NK-92 (cell line): ENCODE data around the gene GRIK5.

Experiments used
- DNase-seq: peaks from one replicate; lab custom pipeline; 2025; ENCODE audit not compliant: unreplicated experiment; lab: John Stamatoyannopoulos, UW

Gene GRIK5

GRCh38 chr19:42096255-42096837, 26.3 kb upstream of the GRIK5 start:
- no peak for DNase-seq

GRCh38 chr19:42095814-42096230, 25.8 kb upstream of the GRIK5 start:
- no peak for DNase-seq

GRCh38 chr19:42095142-42095813, 25.3 kb upstream of the GRIK5 start:
- no peak for DNase-seq

- no peak for DNase-seq
Observed at GRCh38 chr19:42093926-42094325, 23.9 kb upstream of the GRIK5 start.

- DNase-seq = no peak
Observed at GRCh38 chr19:42093505-42093904, 23.5 kb upstream of the GRIK5 start.

GRCh38 chr19:42092350-42092749, 22.3 kb upstream of the GRIK5 start:
- no peak for DNase-seq

- DNase-seq = no peak
Observed at GRCh38 chr19:42091742-42092141, 21.7 kb upstream of the GRIK5 start.

GRCh38 chr19:42091300-42091699, 21.3 kb upstream of the GRIK5 start:
- no peak for DNase-seq

GRCh38 chr19:42090672-42091071, 20.7 kb upstream of the GRIK5 start:
- DNase-seq = no peak

- no peak for DNase-seq
Observed at GRCh38 chr19:42089772-42090171, 19.8 kb upstream of the GRIK5 start.

GRCh38 chr19:42089191-42089750, 19.3 kb upstream of the GRIK5 start:
- DNase-seq = no peak

GRCh38 chr19:42088471-42089190, 18.6 kb upstream of the GRIK5 start:
- no peak for DNase-seq

GRCh38 chr19:42086770-42087550, 17.0 kb upstream of the GRIK5 start:
- DNase-seq = no peak

GRCh38 chr19:42086188-42086736, 16.3 kb upstream of the GRIK5 start:
- no peak for DNase-seq

GRCh38 chr19:42083537-42083936, 13.5 kb upstream of the GRIK5 start:
- no peak for DNase-seq

- no peak for DNase-seq
Observed at GRCh38 chr19:42081584-42082203, 11.7 kb upstream of the GRIK5 start.

GRCh38 chr19:42080764-42081375, 10.9 kb upstream of the GRIK5 start:
- no peak for DNase-seq

GRCh38 chr19:42079886-42080763, 10.1 kb upstream of the GRIK5 start:
- no peak for DNase-seq

GRCh38 chr19:42079276-42079669, 9.3 kb upstream of the GRIK5 start:
- DNase-seq = no peak
